K562 (cell line): Measurements from ENCODE around the gene CLCN4. TPM values are rescaled to one million over a fixed set of nuclear protein-coding genes. Genes with fewer than 3 reads are reported as not detected.

Experiments
- ARID1B ChIP-seq: fragments of 450-650 bp; IDR thresholded peaks from 2 replicates; pipeline ENCODE4 v1.6.1; 2016; ENCODE audit warnings: antibody characterized with exemption, mild to moderate bottlenecking, inconsistent platforms
- CEBPZ ChIP-seq: fragments of 150-350 bp; IDR thresholded peaks from 2 replicates; pipeline ENCODE4 v1.6.1; 2014; ENCODE audit warnings: low read depth, mild to moderate bottlenecking, low read length, borderline replicate concordance
- CHAMP1 ChIP-seq: fragments of 450-650 bp; IDR thresholded peaks from 2 replicates; pipeline ENCODE4 v1.6.1; 2016; ENCODE audit warnings: mild to moderate bottlenecking
- DPF2 ChIP-seq: fragments of 450-650 bp; IDR thresholded peaks from 2 replicates; pipeline ENCODE4 v1.6.1; 2016
- E2F6 ChIP-seq, 2 experiments: IDR thresholded peaks; 2 replicates each; pipeline ENCODE4 v1.6.1; 2011; ENCODE audit warnings: borderline replicate concordance in 1 of 2, control low read depth in 1 of 2, low read depth in 1 of 2, low read length in 1 of 2, mild to moderate bottlenecking in 1 of 2, mixed read lengths in 1 of 2, moderate library complexity in 1 of 2; ENCODE audit not compliant: insufficient read depth in 1 of 2, insufficient read length in 1 of 2, poor library complexity in 1 of 2, severe bottlenecking in 1 of 2; ENCODE audit errors: extremely low read depth in 1 of 2
- KDM4B ChIP-seq, 2 experiments: fragments of 450-650 bp in 1 of 2; sonication (generic) in 1 of 2; IDR thresholded peaks; 2 replicates each; pipeline ENCODE4 v1.6.1; 2016 to 2017; ENCODE audit warnings: borderline replicate concordance in 2 of 2, antibody characterized with exemption in 1 of 2, low read depth in 1 of 2, mild to moderate bottlenecking in 1 of 2
- KLF10 ChIP-seq: fragments of 250-450 bp; sonication (Bioruptor Pico); IDR thresholded peaks from 2 replicates; pipeline ENCODE4 v1.6.1; 2021; ENCODE audit warnings: matching md5 sums
- MAZ ChIP-seq, 2 experiments: fragments of 450-650 bp in 1 of 2; sonication (generic) in 1 of 2; formaldehyde crosslinking; IDR thresholded peaks in 1 of 2; conservative IDR thresholded peaks in 1 of 2; 2 replicates each; pipeline versions ENCODE4 v1.4.0 to v1.5.0; 2020; ENCODE audit warnings: mild to moderate bottlenecking in 1 of 2, missing genetic modification reagents in 1 of 2
- MEF2A ChIP-seq: IDR thresholded peaks from 2 replicates; pipeline ENCODE4 v1.6.1; 2011; ENCODE audit warnings: low read depth, mild to moderate bottlenecking, low read length, moderate library complexity; ENCODE audit not compliant: control insufficient read depth
- MTA1 ChIP-seq: fragments of 450-650 bp; IDR thresholded peaks from 2 replicates; pipeline ENCODE4 v1.6.1; 2017; ENCODE audit warnings: borderline replicate concordance
- PATZ1 ChIP-seq: fragments of 250-450 bp; sonication (Bioruptor Pico); IDR thresholded peaks from 2 replicates; pipeline ENCODE4 v1.5.0; 2020; ENCODE audit warnings: mild to moderate bottlenecking, borderline replicate concordance
- SMAD3 ChIP-seq: fragments of 450-650 bp; formaldehyde crosslinking; conservative IDR thresholded peaks from 2 replicates; pipeline ENCODE4 v1.4.0; 2020; ENCODE audit warnings: mild to moderate bottlenecking
- STAG1 ChIP-seq: sonication (generic); formaldehyde crosslinking; IDR thresholded peaks from 2 replicates; pipeline ENCODE4 v1.5.0; 2020; ENCODE audit warnings: missing genetic modification reagents, borderline replicate concordance
- TARDBP ChIP-seq: fragments of 450-650 bp; IDR thresholded peaks from 2 replicates; pipeline ENCODE4 v1.6.1; 2016
- ZBTB26 ChIP-seq: fragments of 450-650 bp; formaldehyde crosslinking; IDR thresholded peaks from 2 replicates; pipeline ENCODE4 v1.4.0; 2022; ENCODE audit warnings: missing genetic modification characterization
- ZNF551 ChIP-seq: fragments of 250-450 bp; sonication (Bioruptor Pico); IDR thresholded peaks from 2 replicates; pipeline ENCODE4 v1.5.0; 2021; ENCODE audit warnings: mild to moderate bottlenecking, moderate library complexity
- ZNF561 ChIP-seq: fragments of 450-650 bp; formaldehyde crosslinking; conservative IDR thresholded peaks from 2 replicates; pipeline ENCODE4 v1.4.0; 2020; ENCODE audit warnings: mild to moderate bottlenecking, moderate library complexity
- ZNF589 ChIP-seq: fragments of 200-800 bp; sonication (Bioruptor generic); IDR thresholded peaks from 2 replicates; pipeline ENCODE4 v1.6.1; 2016; ENCODE audit warnings: low read depth, missing genetic modification characterization, missing compliant biosample characterization
- polyA plus RNA-seq, 8 experiments: library from polyadenylated mRNA; depleted of rRNA in 4 of 8; stranded (reverse) in 5 of 8; unstranded in 3 of 8; fragments of >200 nt; fragmentation: Nextera tagmentation in 2 of 8; fragmentation: Illumina TruSeq in 1 of 8; extraction: Ambion mirVana in 2 of 8; extraction: Trizol in 1 of 8; gene quantifications; 2 replicates each; pipeline versions ENCODE4 v1.2.1 to v1.2.3, GENCODE V29; 2011 to 2014; ENCODE audit warnings: inconsistent platforms in 1 of 8, missing spikeins in 1 of 8
- total RNA-seq, 7 experiments: library from RNA; depleted of rRNA in 6 of 7; stranded (reverse); fragments of >200 nt in 6 of 7; fragmentation: Illumina TruSeq in 2 of 7; extraction: Trizol in 2 of 7; gene quantifications; 2 replicates each; pipeline versions ENCODE4 v1.2.1 to v1.2.3, GENCODE V29; 2011 to 2021; ENCODE audit warnings: low replicate concordance in 1 of 7

Gene CLCN4
- total and polyA plus RNA-seq, 9 of the 15 experiments (the other 6 are each of a cell fraction or from before 2014, with no cell fraction given), result 0.03 to 0.24 (median 0.10) TPM; not detected in 1

- TF ChIP-seq MAZ (CRISPR knock-in tag; conservative IDR thresholded peaks at IDR 0.05 in 1 of 2, IDR thresholded peaks at IDR 0.05 in 1 of 2) (0 out of 4 replicates have a peak, but pooled peaks of 1 of the 2 experiments have one; percentile 13), E2F6 (IDR thresholded peaks at IDR 0.05; ENCODE audit: borderline replicate concordance in 1 of 2, extremely low read depth in 1 of 2, insufficient read depth in 1 of 2, insufficient read length in 1 of 2, low read depth in 1 of 2, low read length in 1 of 2, poor library complexity in 1 of 2, severe bottlenecking in 1 of 2) (peak; percentile 36 to 69), KLF10 (CRISPR knock-in tag) (no peak), ZNF561 (CRISPR knock-in tag) (no peak), STAG1 (CRISPR knock-in tag) (no peak), CHAMP1 (no peak), ZBTB26 (CRISPR knock-in tag) (no peak), ARID1B (peak; percentile 65), ZNF551 (CRISPR knock-in tag) (no peak), PATZ1 (CRISPR knock-in tag) (no peak), SMAD3 (CRISPR knock-in tag) (no peak), TARDBP (no peak), DPF2 (no peak), KDM4B (IDR thresholded peaks at IDR 0.05; ENCODE audit: borderline replicate concordance in 2 of 2, low read depth in 1 of 2) (no peak), MTA1 (no peak), ZNF589 (CRISPR knock-in tag) (0 out of 2 replicates have a peak, but pooled peaks have one; percentile 27), MEF2A (no peak), CEBPZ (no peak)
Measured at GRCh38 chrX:10166248-10166716, 9.5 kb downstream of the CLCN4 start (continued).
